CD4-positive, alpha-beta memory T cell (primary cell): Measurements from ENCODE around the gene MTERF1. TPM values are rescaled to one million over a fixed set of nuclear protein-coding genes. Genes with fewer than 3 reads are reported as not detected.

Experiments
- CTCF ChIA-PET: fragments of 350-600 bp; sonication (Branson Sonifier 250); formaldehyde crosslinking; loops from one replicate; lab custom pipeline; 2021; ENCODE audit warnings: inconsistent platforms; ENCODE audit not compliant: partially characterized antibody; lab: Charles Lee
- POLR2A ChIA-PET: fragments of 350-600 bp; sonication (Branson Sonifier 250); formaldehyde crosslinking; loops from one replicate; lab custom pipeline; 2021; ENCODE audit not compliant: partially characterized antibody; lab: Charles Lee
- DNase-seq, 5 donors: peaks; one replicate each; pipeline versions ENCODE4 v3.0.0 to v3.0.0-alpha.2; 2020 to 2022; ENCODE audit warnings: mixed read lengths in 1 of 5
- H3K27ac ChIP-seq: one replicate; pipeline ENCODE4 v1.7.0; 2013; ENCODE audit warnings: low read depth, low read length
- H3K27me3 ChIP-seq: 2 replicates; pipeline ENCODE4 v1.7.0; 2013; ENCODE audit warnings: mild to moderate bottlenecking, low read length, moderate library complexity; ENCODE audit not compliant: insufficient read depth
- H3K36me3 ChIP-seq: 2 replicates; pipeline ENCODE4 v1.7.0; 2013; ENCODE audit warnings: mild to moderate bottlenecking, low read length, moderate library complexity; ENCODE audit not compliant: insufficient read depth
- H3K4me1 ChIP-seq: 2 replicates; pipeline ENCODE4 v1.7.0; 2013; ENCODE audit warnings: mild to moderate bottlenecking, low read length, moderate library complexity; ENCODE audit not compliant: insufficient read depth
- H3K4me3 ChIP-seq, 2 donors: one replicate each; pipeline ENCODE4 v1.7.0; 2013; ENCODE audit warnings: low read length in 2 of 2, mild to moderate bottlenecking in 1 of 2
- H3K9me3 ChIP-seq, 2 donors: one replicate each; pipeline ENCODE4 v1.7.0; 2013; ENCODE audit warnings: low read length in 2 of 2, control low read depth in 1 of 2; ENCODE audit not compliant: control insufficient read depth in 1 of 2
- H3K27ac Mint-ChIP-seq, 7 donors: one replicate each; pipeline ENCODE4 v1.8.0; 2020 to 2021; ENCODE audit warnings: mixed read lengths in 7 of 7, mild to moderate bottlenecking in 6 of 7, inconsistent platforms in 3 of 7, moderate library complexity in 3 of 7
- H3K27me3 Mint-ChIP-seq, 2 donors: one replicate each; pipeline ENCODE4 v1.8.0; 2020 to 2021; ENCODE audit warnings: mixed read lengths in 2 of 2
- H3K36me3 Mint-ChIP-seq, 2 donors: one replicate each; pipeline ENCODE4 v1.8.0; 2020 to 2021; ENCODE audit warnings: mixed read lengths in 2 of 2, inconsistent platforms in 1 of 2, mild to moderate bottlenecking in 1 of 2
- H3K4me1 Mint-ChIP-seq, 4 donors: one replicate each; pipeline ENCODE4 v1.8.0; 2020 to 2021; ENCODE audit warnings: mixed read lengths in 4 of 4, mild to moderate bottlenecking in 1 of 4
- H3K4me3 Mint-ChIP-seq, 8 donors: one replicate each; pipeline ENCODE4 v1.8.0; 2020 to 2021; ENCODE audit warnings: mixed read lengths in 8 of 8, mild to moderate bottlenecking in 7 of 8, moderate library complexity in 6 of 8, inconsistent platforms in 3 of 8
- H3K9me3 Mint-ChIP-seq, 8 donors: one replicate each; pipeline ENCODE4 v1.8.0; 2020 to 2021; ENCODE audit warnings: mixed read lengths in 8 of 8, mild to moderate bottlenecking in 5 of 8, inconsistent platforms in 3 of 8, moderate library complexity in 1 of 8
- intact Hi-C: fragments of 100-400 bp; cut with micrococcal nuclease; formaldehyde crosslinking; loops from one replicate; pipeline ENCODE4 v1.15.1; 2023
- polyA plus RNA-seq, 2 donors: library from polyadenylated mRNA; unstranded; fragments of 300-500 nt; fragmentation: Illumina TruSeq; gene quantifications; one replicate each; pipeline ENCODE4 v1.2.3, GENCODE V29; 2021
- total RNA-seq, 2 experiments: library from RNA; stranded (reverse); gene quantifications; one replicate each; pipeline ENCODE4 v1.2.3, GENCODE V29; 2021

The MTERF1 gene, protein sequence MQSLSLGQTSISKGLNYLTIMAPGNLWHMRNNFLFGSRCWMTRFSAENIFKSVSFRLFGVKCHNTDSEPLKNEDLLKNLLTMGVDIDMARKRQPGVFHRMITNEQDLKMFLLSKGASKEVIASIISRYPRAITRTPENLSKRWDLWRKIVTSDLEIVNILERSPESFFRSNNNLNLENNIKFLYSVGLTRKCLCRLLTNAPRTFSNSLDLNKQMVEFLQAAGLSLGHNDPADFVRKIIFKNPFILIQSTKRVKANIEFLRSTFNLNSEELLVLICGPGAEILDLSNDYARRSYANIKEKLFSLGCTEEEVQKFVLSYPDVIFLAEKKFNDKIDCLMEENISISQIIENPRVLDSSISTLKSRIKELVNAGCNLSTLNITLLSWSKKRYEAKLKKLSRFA
- 10 to 100 TPM; 29.9 to 32.4 TPM for total RNA-seq
- polyA plus RNA-seq: 10 to 100 TPM in 1 of 2 donors, 1 to 10 TPM in 1; 6.6 to 17.2 TPM

DNA sequence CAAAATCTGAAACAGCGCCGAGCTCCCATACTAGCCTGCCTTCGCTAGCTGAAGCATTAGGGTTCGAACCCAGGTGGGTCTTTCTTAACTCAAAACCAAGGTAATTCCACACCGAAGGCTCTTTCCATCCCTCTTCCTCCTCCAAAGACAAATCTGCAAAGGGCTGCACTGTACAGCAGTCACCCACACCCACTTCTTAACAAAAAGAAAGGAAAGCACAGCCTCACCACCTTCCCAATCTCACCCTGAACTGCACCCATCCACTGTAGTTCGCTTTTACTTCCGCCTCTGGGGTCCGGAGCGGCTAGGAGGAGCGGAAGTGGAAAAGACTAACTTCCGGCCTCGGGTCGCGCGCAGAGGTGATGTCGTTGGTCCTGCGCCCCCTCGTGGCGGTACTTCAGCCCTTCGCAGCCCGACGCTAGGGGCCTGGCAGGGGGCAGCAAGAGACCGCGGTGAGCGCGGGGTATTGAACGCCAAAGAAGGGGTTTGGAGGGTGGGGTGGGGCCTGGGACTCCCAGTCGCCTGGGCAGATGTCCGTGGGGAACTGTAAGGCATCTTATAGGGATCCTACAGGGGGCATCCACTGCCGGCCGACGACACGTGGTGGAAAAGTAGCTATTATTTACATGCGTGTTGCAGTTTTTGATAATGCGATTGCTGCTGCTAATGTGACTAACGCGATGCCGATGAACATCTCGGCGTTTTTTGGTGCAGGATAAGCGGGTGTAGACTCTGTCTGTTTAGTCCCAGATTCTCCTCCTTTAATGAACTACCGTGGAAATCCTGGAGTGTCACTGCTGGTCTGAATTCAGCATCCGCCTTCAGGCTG is at the start of gene MTERF1:
Gene MTERF1 (minus strand): TSS at position 290 of the 829 bp plus-strand sequence. CDS start 619 bp downstream, outside the sequence.
- H3K27ac ChIP-seq: peak within 1 kb of the TSS; percentile 71
- no peaks in the 10 kb centered on the region for H3K9me3 ChIP-seq
- Mint-ChIP-seq H3K9me3 (peaks cover 0 to under 1% (median 0%) of the 10 kb centered on the region in 8 donors), H3K4me1 (peaks cover 30 to 46% (median 35%) of the 10 kb centered on the region in 4 donors), H3K4me3 (peak within 1 kb of the TSS; percentile 92 to 100 (median 98)), H3K27me3 (no peaks in the 10 kb centered on the region), H3K36me3 (peaks cover 23 to 38% of the 10 kb centered on the region in 2 donors), H3K27ac (peak within 1 kb of the TSS; percentile 88 to 98 (median 95))
- CTCF ChIA-PET: interaction anchor here (0.6 to 2.9 kb wide), 19 partner anchors 8 to 648 kb away, joined by 3 to 42 read pairs (median 5); partner anchors contain the start of genes AKAP9, GATAD1, PEX1 and RBM48
- peaks cover 26% of the 10 kb centered on the region for H3K4me1 ChIP-seq
- H3K4me3 ChIP-seq: peak within 1 kb of the TSS; percentile 77 to 86
- DNase-seq: peak; percentile 89 to 91 (median 90)
- intact Hi-C loops: loop anchor here (1.0 to 10.0 kb wide), 11 partner anchors 50 to 1352 kb away; partner anchors contain the start of genes AKAP9, CDK6, CYP51A1 and FAM133B
- no peaks in the 10 kb centered on the region for H3K36me3 ChIP-seq
- POLR2A ChIA-PET: interaction anchor here (0.7 to 2.4 kb wide), 8 partner anchors 10 to 648 kb away, joined by 3 to 40 read pairs (median 6); partner anchors contain the start of genes AKAP9, ANKIB1, CYP51A1 and GATAD1
- no peaks in the 10 kb centered on the region for H3K27me3 ChIP-seq

DNA sequence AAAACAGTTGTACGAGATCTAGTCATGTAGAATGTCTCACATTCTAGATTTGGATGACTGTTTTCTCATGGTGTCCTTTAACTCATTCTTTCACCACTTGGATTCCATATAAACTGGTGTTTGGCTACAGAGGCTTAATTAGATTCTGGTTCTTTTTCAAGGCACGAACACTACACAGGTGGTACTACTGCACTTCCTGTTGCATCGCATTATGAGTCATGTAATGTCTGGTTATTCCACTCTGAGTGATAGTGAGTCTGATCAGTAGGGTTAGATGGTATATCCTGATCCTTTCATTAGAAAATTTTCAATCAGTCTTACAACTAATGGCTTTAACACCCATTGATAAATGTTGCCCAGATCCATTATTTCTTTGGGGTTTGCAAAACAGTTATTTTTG is 49.0 kb upstream of the MTERF1 start:
- Mint-ChIP-seq H3K9me3 (peaks cover 0 to 6% (median 1%) of the 10 kb centered on the region in 8 donors), H3K27ac (no peak overlapping the region), H3K4me1 (peaks cover 0 to 5% (median 1%) of the 10 kb centered on the region in 4 donors), H3K4me3 (no peak overlapping the region), H3K36me3 (no peaks in the 10 kb centered on the region), H3K27me3 (peaks cover 12 to 19% of the 10 kb centered on the region in 2 donors)
- CTCF ChIA-PET: no interaction called here
- Histone ChIP-seq H3K4me3 (no peak overlapping the region), H3K27ac (no peak overlapping the region), H3K27me3 (no peaks in the 10 kb centered on the region), H3K4me1 (no peaks in the 10 kb centered on the region), H3K36me3 (no peaks in the 10 kb centered on the region), H3K9me3 (no peaks in the 10 kb centered on the region)
- POLR2A ChIA-PET: no interaction called here
- DNase-seq: no peak
- intact Hi-C loops: no loop called here

DNA sequence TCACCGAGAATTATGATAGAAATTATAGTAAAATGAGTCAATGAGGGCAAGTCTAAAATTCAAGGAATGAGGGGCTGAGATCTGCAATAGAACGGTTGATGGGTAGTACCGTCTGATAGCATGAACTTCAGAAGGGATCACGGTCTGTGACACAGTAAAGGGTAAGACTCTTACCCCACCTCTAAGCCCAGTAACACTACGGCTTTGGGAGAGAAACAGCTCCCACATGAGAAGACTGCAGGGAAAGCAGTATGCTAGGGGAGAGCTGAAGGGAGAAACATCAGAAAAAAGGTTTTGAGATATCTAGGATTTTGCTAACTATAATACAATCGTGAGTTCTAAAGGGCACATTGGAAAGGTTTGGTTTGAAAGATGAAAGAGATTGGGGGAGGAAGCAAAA is 47.4 kb upstream of the MTERF1 start:
- Mint-ChIP-seq H3K27me3 (peaks cover 10 to 19% of the 10 kb centered on the region in 2 donors), H3K36me3 (no peaks in the 10 kb centered on the region), H3K27ac (no peak overlapping the region), H3K4me1 (peaks cover 0 to 5% (median 1%) of the 10 kb centered on the region in 4 donors), H3K9me3 (peaks cover 0 to 6% (median 2%) of the 10 kb centered on the region in 8 donors), H3K4me3 (no peak overlapping the region)
- POLR2A ChIA-PET: interaction anchor here (1.4 kb wide), 1 partner anchor 13 kb away, joined by 6 read pairs; the partner anchor contains the start of gene AKAP9
- intact Hi-C loops: no loop called here
- Histone ChIP-seq H3K4me3 (no peak overlapping the region), H3K27ac (no peak overlapping the region), H3K36me3 (no peaks in the 10 kb centered on the region), H3K4me1 (no peaks in the 10 kb centered on the region), H3K9me3 (no peaks in the 10 kb centered on the region), H3K27me3 (no peaks in the 10 kb centered on the region)
- no peak for DNase-seq
- CTCF ChIA-PET: no interaction called here

DNA sequence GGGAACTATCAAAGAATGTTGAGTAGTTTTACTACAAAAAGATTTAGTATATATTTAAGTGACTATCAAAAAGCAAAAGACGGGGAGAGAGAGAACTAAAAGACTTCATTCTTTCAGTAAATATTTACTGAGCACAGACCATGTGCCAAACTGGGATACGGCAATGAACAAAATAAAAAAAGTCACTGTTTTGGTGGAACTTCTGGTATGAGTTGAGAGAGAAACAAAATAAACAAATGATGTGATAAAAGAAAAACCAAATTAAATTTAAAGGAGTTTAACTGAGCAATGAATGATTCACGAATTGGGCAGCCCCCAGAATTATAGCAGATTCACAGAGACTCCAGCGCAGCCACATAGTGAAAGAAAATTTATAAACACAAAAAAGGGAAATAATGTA is 42.4 kb upstream of the MTERF1 start:
- no peaks in the 10 kb centered on the region for H3K36me3 ChIP-seq
- Mint-ChIP-seq H3K36me3 (no peaks in the 10 kb centered on the region), H3K4me3 (no peak overlapping the region), H3K27me3 (peaks cover 10 to 21% of the 10 kb centered on the region in 2 donors), H3K4me1 (no peaks in the 10 kb centered on the region), H3K27ac (no peak overlapping the region), H3K9me3 (peaks cover 0 to 6% (median under 1%) of the 10 kb centered on the region in 8 donors)
- no peak for DNase-seq
- CTCF ChIA-PET: no interaction called here
- H3K27me3 ChIP-seq: no peaks in the 10 kb centered on the region
- H3K9me3 ChIP-seq: no peaks in the 10 kb centered on the region
- intact Hi-C loops: no loop called here
- H3K4me3 ChIP-seq: no peak overlapping the region
- H3K4me1 ChIP-seq: no peaks in the 10 kb centered on the region
- H3K27ac ChIP-seq: no peak overlapping the region
- POLR2A ChIA-PET: no interaction called here

DNA sequence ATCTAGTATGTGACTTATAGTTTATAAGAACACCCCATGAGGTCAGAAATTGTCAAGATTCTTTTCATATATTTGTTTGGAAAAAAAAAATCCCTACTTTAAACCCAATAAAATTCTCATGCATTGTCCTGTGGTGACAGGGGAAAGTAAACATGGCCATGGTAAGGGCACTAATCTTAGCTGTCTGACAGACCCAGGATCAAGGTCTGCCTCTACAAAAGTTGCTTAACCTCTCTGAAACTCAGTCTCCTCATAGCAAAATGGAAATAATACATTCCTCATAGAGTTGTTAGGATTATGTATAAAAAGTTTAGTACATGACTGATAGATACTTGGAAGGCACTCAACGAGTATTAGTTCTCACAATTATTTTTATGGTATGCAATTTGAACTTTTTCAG is 37.9 kb upstream of the MTERF1 start:
- Mint-ChIP-seq H3K9me3 (peaks cover 0 to 3% (median 0%) of the 10 kb centered on the region in 8 donors), H3K36me3 (no peaks in the 10 kb centered on the region), H3K27me3 (peaks cover 3 to 14% of the 10 kb centered on the region in 2 donors), H3K4me1 (peaks cover 0 to 3% (median 1%) of the 10 kb centered on the region in 4 donors), H3K4me3 (no peak overlapping the region), H3K27ac (no peak overlapping the region)
- Histone ChIP-seq H3K27ac (no peak overlapping the region), H3K36me3 (no peaks in the 10 kb centered on the region), H3K4me3 (no peak overlapping the region), H3K9me3 (no peaks in the 10 kb centered on the region), H3K27me3 (no peaks in the 10 kb centered on the region), H3K4me1 (peaks cover 4% of the 10 kb centered on the region)
- POLR2A ChIA-PET: no interaction called here
- CTCF ChIA-PET: no interaction called here
- intact Hi-C loops: no loop called here
- no peak for DNase-seq

DNA sequence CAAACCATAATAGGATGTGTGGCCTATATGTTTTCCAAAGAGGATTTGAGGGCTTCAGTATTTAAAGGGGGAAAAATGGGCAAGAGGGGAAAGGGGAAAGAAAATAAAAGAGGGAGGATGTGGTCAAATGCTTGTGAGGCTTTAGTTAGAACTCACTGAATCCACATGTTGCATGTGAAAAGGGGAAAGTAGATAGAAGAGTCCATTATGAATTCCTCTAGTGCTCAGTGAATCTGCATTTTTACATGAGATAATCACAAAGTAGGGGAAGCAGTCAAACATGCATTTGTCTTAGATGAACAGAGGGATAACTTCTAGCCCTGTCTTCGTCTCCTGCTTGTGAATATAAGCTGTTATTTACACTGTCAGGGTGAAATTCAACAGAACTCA is 35.5 kb upstream of the MTERF1 start:
- H3K27ac ChIP-seq: no peak overlapping the region
- Mint-ChIP-seq H3K27me3 (peaks cover 3 to 11% of the 10 kb centered on the region in 2 donors), H3K27ac (no peak overlapping the region), H3K9me3 (peaks cover 0 to 3% (median 0%) of the 10 kb centered on the region in 8 donors), H3K4me1 (peaks cover 0 to 3% (median 1%) of the 10 kb centered on the region in 4 donors), H3K36me3 (no peaks in the 10 kb centered on the region), H3K4me3 (no peak overlapping the region)
- DNase-seq: no peak
- ChIA-PET CTCF (no interaction called here), POLR2A (no interaction called here)
- H3K4me3 ChIP-seq: no peak overlapping the region
- peaks cover 13% of the 10 kb centered on the region for H3K4me1 ChIP-seq
- H3K9me3 ChIP-seq: no peaks in the 10 kb centered on the region
- intact Hi-C loops: no loop called here
- H3K36me3 ChIP-seq: no peaks in the 10 kb centered on the region
- no peaks in the 10 kb centered on the region for H3K27me3 ChIP-seq
